Measurements from ENCODE around the gene NOM1.
"Not testable (repeated sequence)": the region's sequence is repeated elsewhere in the genome, so short reads cannot be mapped to it uniquely, and the experiment has no call there.

GRCh38 chr7:156922304-156922703 is 27.2 kb upstream of the NOM1 start:
- TF ChIP-seq CTCF, POLR2A (IDR thresholded peaks at IDR 0.05): not testable (repeated sequence)

Data from uterus (tissue), 2 donors.